Upper lobe of right lung (tissue), 1 donor: ENCODE data around the gene PLK5. TPM values are rescaled to one million over a fixed set of nuclear protein-coding genes. Genes with fewer than 3 reads are reported as not detected.

Experiments
- ATAC-seq: fragments of 200-7000 bp; cut with Tn5 transposase; one replicate; pipeline ENCODE4 v1.9.1; 2020; ENCODE audit warnings: mild to moderate bottlenecking, moderate library complexity
- DNase-seq: peaks from one replicate; pipeline ENCODE4 v3.0.0-alpha.2; 2020
- H3K27ac ChIP-seq: fragments of 200-600 bp; one replicate; pipeline ENCODE4 v1.8.0; 2022
- H3K27me3 ChIP-seq: fragments of 200-600 bp; one replicate; pipeline ENCODE4 v1.8.0; 2022; ENCODE audit warnings: mild to moderate bottlenecking
- H3K36me3 ChIP-seq: fragments of 200-600 bp; one replicate; pipeline ENCODE4 v1.8.0; 2022
- H3K4me1 ChIP-seq: fragments of 200-600 bp; one replicate; pipeline ENCODE4 v1.8.0; 2022
- H3K4me3 ChIP-seq: fragments of 200-600 bp; one replicate; pipeline ENCODE4 v1.8.0; 2022; ENCODE audit warnings: mild to moderate bottlenecking
- H3K9me3 ChIP-seq: fragments of 200-600 bp; one replicate; pipeline ENCODE4 v1.8.0; 2022
- CTCF ChIP-seq: fragments of 200-600 bp; IDR thresholded peaks from one replicate; pipeline ENCODE4 v1.8.0; 2022; ENCODE audit warnings: antibody characterized with exemption
- intact Hi-C: fragments of 100-400 bp; cut with DNase I; formaldehyde crosslinking; loops from one replicate; pipeline ENCODE4 v1.11.0; 2022
- total RNA-seq: library from RNA; stranded (reverse); fragmentation: NEBNext Ultra II Directional; extraction: Animal tissue kit (Norgen Biotek cat#: 25700); gene quantifications from one replicate; pipeline ENCODE4 v1.2.1, GENCODE V29; 2021
- donor health status: DM: no; HTN: yes; CAD: no; lungs with severe emphysema.

The PLK5 gene
- total RNA-seq, 1 donor from 2014 or later: not detected

- no peak for DNase-seq
- no peak overlapping the region for H3K27ac ChIP-seq
- H3K36me3 ChIP-seq: no peaks in the 10 kb centered on the region
- H3K27me3 ChIP-seq: peaks cover 42% of the 10 kb centered on the region
- TF ChIP-seq CTCF: no peak
- H3K4me3 ChIP-seq: no peak overlapping the region
- no peak for ATAC-seq
- intact Hi-C loops: no loop called here
- no peaks in the 10 kb centered on the region for H3K9me3 ChIP-seq
- H3K4me1 ChIP-seq: peaks cover 7% of the 10 kb centered on the region
Observed at GRCh38 chr19:1507192-1507660, 16.7 kb upstream of the PLK5 start.

GRCh38 chr19:1507763-1508506 is 15.9 kb upstream of the PLK5 start:
- Histone ChIP-seq H3K4me1 (peaks cover 7% of the 10 kb centered on the region), H3K36me3 (no peaks in the 10 kb centered on the region), H3K27me3 (peaks cover 40% of the 10 kb centered on the region), H3K4me3 (peak overlapping the region; percentile 54), H3K27ac (peak overlapping the region; percentile 63), H3K9me3 (no peaks in the 10 kb centered on the region)
- peak; percentile 93 for DNase-seq
- peak; percentile 90 for ATAC-seq
- intact Hi-C loops: no loop called here
- TF ChIP-seq CTCF: no peak

- no peak for DNase-seq
- peak overlapping the region; percentile 54 for H3K4me3 ChIP-seq
- no peaks in the 10 kb centered on the region for H3K9me3 ChIP-seq
- no peaks in the 10 kb centered on the region for H3K36me3 ChIP-seq
- no peak for ATAC-seq
- TF ChIP-seq CTCF: no peak
- H3K27ac ChIP-seq: no peak overlapping the region
- peaks cover 38% of the 10 kb centered on the region for H3K27me3 ChIP-seq
- intact Hi-C loops: no loop called here
- H3K4me1 ChIP-seq: peaks cover 8% of the 10 kb centered on the region
Observed at GRCh38 chr19:1508507-1508856, 15.4 kb upstream of the PLK5 start.

GRCh38 chr19:1509602-1510441 is 14.1 kb upstream of the PLK5 start:
- Histone ChIP-seq H3K4me3 (no peak overlapping the region), H3K9me3 (no peaks in the 10 kb centered on the region), H3K27me3 (peaks cover 37% of the 10 kb centered on the region), H3K4me1 (peaks cover 10% of the 10 kb centered on the region), H3K27ac (no peak overlapping the region), H3K36me3 (no peaks in the 10 kb centered on the region)
- ATAC-seq (no peak), DNase-seq (no peak)
- TF ChIP-seq CTCF: no peak
- intact Hi-C loops: no loop called here

- TF ChIP-seq CTCF: no peak
- Histone ChIP-seq H3K4me3 (no peak overlapping the region), H3K9me3 (no peaks in the 10 kb centered on the region), H3K36me3 (no peaks in the 10 kb centered on the region), H3K27me3 (peaks cover 43% of the 10 kb centered on the region), H3K27ac (no peak overlapping the region), H3K4me1 (peaks cover 10% of the 10 kb centered on the region)
- ATAC-seq: no peak
- DNase-seq: no peak
- intact Hi-C loops: no loop called here
Observed at GRCh38 chr19:1510442-1510806, 13.5 kb upstream of the PLK5 start.
